Right ventricle myocardium superior (tissue), 1 donor: ENCODE results near the gene EDEM2. TPM values are rescaled to one million over a fixed set of nuclear protein-coding genes. Genes with fewer than 3 reads are reported as not detected.
"Not testable (repeated sequence)": the region's sequence is repeated elsewhere in the genome, so short reads cannot be mapped to it uniquely, and the experiment has no call there.

Source experiments
- ATAC-seq: fragments of 200-7000 bp; cut with Tn5 transposase; one replicate; pipeline ENCODE4 v1.9.1; 2020; ENCODE audit warnings: mild to moderate bottlenecking; ENCODE audit not compliant: poor library complexity
- DNase-seq: peaks from one replicate; pipeline ENCODE4 v3.0.0-alpha.2; 2020
- intact Hi-C: fragments of 100-400 bp; cut with DNase I; formaldehyde crosslinking; loops from one replicate; pipeline ENCODE4 v1.11.2; 2022
- total RNA-seq: library from RNA; stranded (reverse); fragmentation: NEBNext Ultra II Directional; extraction: Animal tissue kit (Norgen Biotek cat#: 25700); gene quantifications from one replicate; pipeline ENCODE4 v1.2.1, GENCODE V29; 2021
- donor health status: DM: no; HTN: yes; CAD: no; lungs with severe emphysema.

EDEM2 gene
- total RNA-seq, 1 donor from 2014 or later: 9.1 TPM

DNA sequence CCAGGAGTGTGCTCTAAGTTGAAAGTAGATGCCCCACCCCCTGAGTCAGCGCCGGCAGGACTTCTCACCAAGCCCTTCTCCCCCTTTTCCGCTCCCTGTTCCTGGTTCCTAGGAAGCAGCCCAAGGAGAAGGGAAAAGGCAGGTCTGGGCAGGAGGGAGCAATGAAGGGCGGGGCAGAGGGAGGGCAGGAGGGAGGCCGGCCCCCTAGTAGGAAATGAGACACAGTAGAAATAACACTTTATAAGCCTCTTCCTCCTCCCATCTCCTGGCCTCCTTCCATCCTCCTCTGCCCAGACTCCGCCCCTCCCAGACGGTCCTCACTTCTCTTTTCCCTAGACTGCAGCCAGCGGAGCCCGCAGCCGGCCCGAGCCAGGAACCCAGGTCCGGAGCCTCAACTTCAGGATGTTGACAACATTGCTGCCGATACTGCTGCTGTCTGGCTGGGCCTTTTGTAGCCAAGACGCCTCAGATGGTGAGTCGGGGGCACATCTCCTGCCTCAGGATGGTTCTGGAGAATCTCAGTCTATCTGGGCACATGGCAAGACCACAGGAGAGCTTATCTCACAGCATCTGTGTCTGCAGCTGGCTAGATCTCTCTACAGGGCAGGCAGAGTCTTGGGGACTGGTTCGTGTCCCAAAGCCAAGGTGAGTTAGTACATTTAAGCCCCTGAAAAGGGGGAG lies 24.8 kb upstream of the EDEM2 start, which contains the start of gene PROCR:
Gene PROCR (plus strand): TSS at position 320 of the 681 bp plus-strand sequence. CDS start 83 bp downstream, at position 403.
- peak; percentile 91 for DNase-seq
- peak; percentile 95 for ATAC-seq
- intact Hi-C loops: no loop called here

DNA sequence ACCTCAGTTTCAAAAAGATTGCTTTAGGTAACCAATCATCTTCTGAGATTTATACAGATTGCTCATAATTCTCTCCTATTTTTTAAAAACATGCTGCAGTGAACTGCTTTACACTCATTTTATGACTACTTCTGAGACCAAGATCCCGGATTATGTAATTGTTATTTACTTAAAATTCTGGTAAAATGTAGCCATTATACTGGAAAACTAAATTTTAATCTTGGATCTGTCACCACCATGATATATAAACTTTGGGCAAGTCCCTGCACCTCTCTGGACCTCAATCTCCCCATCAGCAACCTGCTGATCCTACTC lies 24.3 kb upstream of the EDEM2 start:
- no peak for DNase-seq
- no peak for ATAC-seq
- intact Hi-C loops: no loop called here

- ATAC-seq, DNase-seq, intact Hi-C loops: not testable (repeated sequence)
Measured at GRCh38 chr20:35168701-35169409, 21.7 kb upstream of the EDEM2 start.

GRCh38 chr20:35167787-35168186 lies 20.7 kb upstream of the EDEM2 start:
- intact Hi-C loops: no loop called here

GRCh38 chr20:35166242-35166830 lies 19.2 kb upstream of the EDEM2 start:
- peak; percentile 81 for DNase-seq
- intact Hi-C loops: no loop called here
- peak; percentile 91 for ATAC-seq

More at GRCh38 chr20:35167787-35168186, 20.7 kb upstream of the EDEM2 start:
- no peak for DNase-seq
- no peak for ATAC-seq

DNA sequence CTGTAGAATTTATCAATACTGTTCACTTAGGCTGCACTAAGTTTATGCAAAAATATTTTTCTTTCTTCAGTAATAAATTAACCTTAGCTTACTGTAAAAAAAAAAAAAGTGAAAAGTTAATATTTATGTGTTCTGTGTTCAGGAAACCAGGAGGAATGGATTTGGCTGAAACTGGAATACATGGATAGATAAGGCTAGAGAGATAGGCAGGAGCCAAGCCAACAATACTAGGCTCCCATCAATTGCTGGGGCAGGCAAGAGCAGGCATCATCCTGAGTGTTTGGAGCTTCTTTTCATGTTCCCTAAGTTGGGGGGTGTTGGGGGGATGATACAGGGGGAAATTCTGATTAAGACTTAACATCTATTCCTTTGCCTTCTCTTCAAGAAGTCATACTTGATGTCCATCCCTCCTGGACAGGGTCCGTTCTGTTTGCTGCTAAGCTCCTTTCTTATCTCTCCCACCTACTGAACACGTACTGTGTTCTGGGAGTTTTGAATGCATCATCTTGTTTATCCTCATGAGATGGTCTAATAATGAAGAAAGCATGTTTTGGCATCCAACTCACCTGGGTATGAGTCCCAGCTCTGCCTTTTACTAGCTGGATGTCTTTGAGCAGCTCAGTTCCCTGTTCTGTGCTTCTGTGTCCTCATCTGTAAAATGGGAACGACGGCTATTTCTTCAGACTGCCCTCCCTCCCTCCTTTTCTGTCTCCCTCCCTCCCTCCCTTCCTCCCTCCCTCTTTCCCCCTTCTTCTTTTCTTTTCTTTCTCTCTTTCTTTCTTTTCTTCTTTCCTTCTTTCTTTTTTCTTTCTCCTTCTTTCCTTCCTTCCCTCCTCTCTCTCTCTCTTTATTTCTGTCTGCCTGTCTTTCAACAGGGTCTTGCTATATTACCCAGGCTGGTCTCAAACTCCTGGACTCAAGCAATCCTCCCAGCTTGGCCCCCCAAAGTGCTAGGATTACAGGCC lies 18.4 kb upstream of the EDEM2 start:
- ATAC-seq (no peak), DNase-seq (no peak)
- intact Hi-C loops: no loop called here

DNA sequence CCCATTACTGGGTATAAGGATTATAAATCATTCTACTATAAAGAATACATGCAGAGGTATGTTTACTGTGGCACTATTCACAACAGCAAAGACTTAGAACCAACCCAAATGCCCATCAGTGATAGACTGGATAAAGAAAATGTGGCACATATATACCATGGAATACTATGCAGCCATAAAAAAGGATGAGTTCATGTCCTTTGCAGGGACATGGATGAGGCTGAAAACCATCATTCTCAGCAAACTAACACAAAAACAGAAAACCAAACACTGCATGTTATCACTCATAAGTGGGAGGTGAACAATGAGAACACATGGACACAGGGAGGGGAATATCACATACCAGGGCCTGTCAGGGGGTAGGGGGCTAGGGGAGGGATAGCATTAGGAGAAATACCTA lies 17.4 kb upstream of the EDEM2 start:
- intact Hi-C loops, DNase-seq, ATAC-seq: not testable (repeated sequence)

- intact Hi-C loops, DNase-seq, ATAC-seq: not testable (repeated sequence)
Measured at GRCh38 chr20:35160341-35160740, 13.2 kb upstream of the EDEM2 start.

DNA sequence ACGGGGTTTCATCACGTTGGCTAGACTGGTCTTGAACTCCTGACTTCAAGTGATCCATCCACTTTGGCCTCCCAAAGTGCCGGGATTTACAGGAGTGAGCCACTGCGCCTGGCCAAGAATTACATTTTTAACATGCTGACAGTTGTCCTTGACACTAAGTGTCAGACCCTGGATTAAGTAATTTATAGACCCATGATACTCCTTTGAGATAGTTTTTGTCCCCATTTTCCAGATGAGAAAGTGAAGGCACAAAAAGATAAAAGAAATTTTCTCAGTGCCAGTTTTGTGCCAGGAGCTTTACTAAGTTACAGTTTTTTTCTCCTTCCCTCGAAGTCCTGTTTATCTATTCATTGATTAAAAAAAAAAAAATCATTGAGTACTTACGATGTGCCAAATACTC lies 9.8 kb upstream of the EDEM2 start:
- DNase-seq (no peak), ATAC-seq (no peak)
- intact Hi-C loops: no loop called here

DNA sequence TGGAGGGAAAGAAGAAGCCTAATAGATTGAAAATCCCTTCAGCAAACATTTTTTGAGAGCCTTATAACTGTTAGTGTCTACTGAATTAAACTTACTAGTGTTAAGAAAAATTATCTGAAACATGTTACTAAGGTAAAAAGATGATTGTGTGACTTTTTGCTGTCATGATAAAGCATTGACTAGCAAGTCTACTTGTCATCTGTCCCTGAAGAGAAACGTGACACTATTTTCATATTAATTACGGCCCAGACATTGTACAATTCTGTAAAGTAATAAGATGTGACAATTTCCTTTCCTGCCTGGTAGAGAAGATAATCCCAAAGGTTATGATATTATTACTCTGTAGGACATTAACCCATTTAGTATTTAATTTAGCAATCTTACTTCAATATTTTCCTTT lies 8.8 kb upstream of the EDEM2 start:
- ATAC-seq: no peak
- intact Hi-C loops: no loop called here
- no peak for DNase-seq

GRCh38 chr20:35151736-35152135 lies 4.6 kb upstream of the EDEM2 start:
- intact Hi-C loops: no loop called here
- ATAC-seq: peak; percentile 73
- DNase-seq: no peak

GRCh38 chr20:35150846-35151579 lies 3.9 kb upstream of the EDEM2 start:
- intact Hi-C loops: no loop called here
- ATAC-seq (no peak), DNase-seq (no peak)

GRCh38 chr20:35147575-35148071 lies 487 bp upstream of the EDEM2 start:
- peak; percentile 3 for ATAC-seq
- intact Hi-C loops: loop anchor here (5.0 kb wide), 1 partner anchor 125 kb away; no protein-coding TSS in a partner anchor

GRCh38 chr20:35146299-35146919 lies 727 bp downstream of the EDEM2 start:
- DNase-seq (peak; percentile 52), ATAC-seq (peak; percentile 4)
- intact Hi-C loops: loop anchor here (5.0 kb wide), 1 partner anchor 126 kb away; no protein-coding TSS in a partner anchor

More at GRCh38 chr20:35147575-35148071, 487 bp upstream of the EDEM2 start:
- DNase-seq: not testable (repeated sequence)

DNA sequence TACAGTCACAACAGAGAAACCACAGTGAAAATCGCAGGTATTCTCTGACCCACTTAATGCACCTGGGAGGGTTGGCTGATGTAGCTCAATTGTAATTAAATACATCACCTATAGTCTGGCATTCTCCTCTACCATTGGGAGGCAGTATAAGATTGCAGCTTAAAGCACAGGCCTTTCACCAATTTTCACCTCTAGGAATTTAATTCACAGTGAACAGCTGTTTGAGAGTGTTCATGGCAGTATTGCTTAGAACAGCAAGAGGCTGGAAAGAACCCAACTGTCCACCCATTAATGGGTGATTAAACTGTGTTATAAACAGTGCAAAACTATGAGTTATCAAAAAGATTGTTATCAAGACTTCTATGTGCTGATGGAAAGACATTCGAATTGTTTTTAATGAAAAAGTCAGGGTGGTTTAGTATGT lies 2.0 kb downstream of the EDEM2 start:
- ATAC-seq (peak; percentile 39), DNase-seq (no peak)
- intact Hi-C loops: loop anchor here (5.0 kb wide), 1 partner anchor 127 kb away; no protein-coding TSS in a partner anchor

DNA sequence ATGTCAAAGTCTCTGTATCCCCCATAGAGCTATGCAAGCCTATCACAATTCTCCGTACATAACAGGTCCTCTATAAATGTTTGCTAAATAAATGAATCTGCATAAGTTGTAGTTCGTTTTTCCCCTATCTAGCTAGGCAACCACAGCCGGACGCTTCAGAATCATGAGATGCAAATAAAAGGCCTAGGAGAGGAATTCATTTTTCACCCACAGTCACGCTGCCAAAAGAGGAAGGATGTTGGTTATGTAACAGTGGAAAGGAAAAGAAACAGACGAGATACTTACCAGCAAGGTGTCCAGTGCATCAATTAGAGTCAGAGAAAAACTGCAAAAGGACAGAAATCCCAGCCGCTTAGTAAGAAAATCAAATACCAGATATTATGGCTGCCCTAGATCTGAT lies 2.4 kb downstream of the EDEM2 start:
- DNase-seq: no peak
- intact Hi-C loops: loop anchor here (5.0 kb wide), 1 partner anchor 128 kb away; no protein-coding TSS in a partner anchor
- no peak for ATAC-seq
